ENCODE measurements around the gene SYDE2. TPM values are rescaled to one million over a fixed set of nuclear protein-coding genes. Genes with fewer than 3 reads are reported as not detected.

SYDE2 gene
- polyA plus RNA-seq, 2 of the 4 experiments (the other 2 are of a cell fraction): 0.92 to 2.6 TPM

DNA sequence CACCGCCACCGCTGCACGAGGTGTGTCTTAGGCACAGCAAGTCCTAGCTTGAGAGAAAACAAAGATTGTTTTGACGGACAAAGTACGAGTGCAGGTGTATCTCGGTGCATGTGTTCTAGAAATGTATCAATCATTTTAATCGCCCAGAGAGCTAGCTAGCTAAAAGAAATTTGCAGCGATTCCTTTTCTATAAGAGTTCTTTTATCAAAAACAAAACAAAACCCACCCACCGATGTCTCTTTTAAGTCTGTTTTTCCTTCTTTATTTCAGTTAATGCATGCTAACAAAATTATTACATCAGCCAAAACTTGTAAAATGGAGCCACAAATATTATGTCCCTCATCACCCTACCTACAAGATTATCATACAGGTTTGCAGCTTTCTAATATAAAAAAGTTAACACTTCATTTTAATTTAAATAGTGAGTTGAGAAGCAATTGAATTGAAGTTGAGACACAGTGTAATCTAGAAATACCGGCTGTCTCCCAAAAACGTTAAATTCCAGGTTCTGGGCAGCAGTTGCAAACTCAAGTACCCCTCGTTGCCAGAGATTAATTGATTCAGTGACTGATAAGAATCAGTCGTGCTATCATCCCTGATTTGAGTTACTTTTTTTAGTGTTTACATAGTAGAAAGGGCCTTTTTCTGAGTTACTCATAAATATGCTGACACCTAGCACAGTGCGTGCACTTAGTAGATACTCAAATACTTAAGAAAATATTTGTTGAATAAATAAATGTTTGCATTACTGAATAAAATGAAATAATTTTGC, 1.5 kb upstream of the SYDE2 start (continued):
- TF ChIP-seq CEBPB (IDR thresholded peaks at IDR 0.05) (no peak), RCOR1 (IDR thresholded peaks at IDR 0.05; ENCODE audit: low read depth, low read length) (no peak), CHD2 (IDR thresholded peaks at IDR 0.05; ENCODE audit: low read length, partially characterized antibody) (no peak), ESRRA (IDR thresholded peaks at IDR 0.05; ENCODE audit: borderline replicate concordance, low read length) (no peak)

DNA sequence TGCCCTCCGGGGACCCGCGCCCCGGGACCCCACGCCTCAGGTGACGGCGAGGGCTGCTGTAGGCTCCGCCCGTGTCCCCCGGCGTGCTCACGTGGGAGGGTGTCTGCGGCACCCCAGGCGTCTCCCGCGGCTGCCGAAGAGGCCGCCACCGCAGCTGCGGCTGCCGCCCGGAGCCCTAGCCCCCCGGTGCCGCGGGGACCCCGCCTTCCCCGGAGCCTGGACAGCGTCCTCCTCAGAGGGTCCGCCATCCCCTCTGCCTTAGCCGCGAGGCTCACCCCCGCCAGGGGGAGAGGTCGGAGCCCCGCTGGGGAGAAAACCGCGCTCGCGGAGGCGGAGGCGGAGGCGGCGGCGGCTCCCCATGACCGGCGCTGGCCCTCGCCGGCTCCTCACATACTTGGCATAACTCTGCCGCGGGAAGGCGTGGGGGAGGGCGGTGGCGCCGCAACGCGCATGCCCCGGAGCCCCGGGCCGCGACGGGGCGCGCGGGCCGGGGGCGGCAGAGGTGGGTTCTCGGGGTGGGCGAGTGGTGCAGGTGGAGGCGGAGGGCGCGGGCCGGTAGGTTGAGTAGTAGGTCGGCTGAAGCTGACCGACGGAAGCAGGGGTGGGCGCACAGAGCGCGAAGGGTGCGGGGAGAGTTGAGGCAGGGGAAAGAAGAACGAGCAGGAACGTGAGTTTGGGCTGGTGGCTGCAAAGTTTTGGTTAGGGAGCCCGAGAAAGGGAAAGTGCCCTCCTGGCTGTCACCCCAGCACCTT, 700 bp upstream of the SYDE2 start:
- Histone ChIP-seq H3K4me1 (peaks cover 17% of the 10 kb centered on the region), H3K4me2 (peak overlapping the region; percentile 92), H3K27ac (peak overlapping the region; percentile 98 to 100), H3K4me3 (peak overlapping the region; percentile 82), H3K9me3 (no peaks in the 10 kb centered on the region)
- peak; percentile 44 to 58 for DNase-seq (ENCODE audit: low read depth in 1 of 2, low spot score in 1 of 2)
- 3% methylated on average over 15 of the region's 81 CpGs for WGBS (ENCODE audit: missing lambda C conversion rate)
- ChIA-PET POLR2A (interaction anchor here (1.1 to 1.5 kb wide), 3 partner anchors 10 to 153 kb away, joined by 3 to 4 read pairs (median 4); partner anchors contain the start of genes C1orf52 and MCOLN3), CTCF (interaction anchor here (1.1 to 1.5 kb wide), 2 partner anchors 53 to 257 kb away, joined by 4 to 5 read pairs; no protein-coding TSS in a partner anchor)
- ATAC-seq: peak; percentile 81 to 88
- no peak for FAIRE-seq
- TF ChIP-seq EHF (CRISPR knock-in tag; IDR thresholded peaks at IDR 0.05) (no peak), NFE2L2 (conservative IDR thresholded peaks at IDR 0.05; ENCODE audit: low read length) (no peak), NR3C1 (IDR thresholded peaks at IDR 0.05) (no peak), RAD21 (conservative IDR thresholded peaks at IDR 0.05 in 1 of 2, IDR thresholded peaks at IDR 0.05 in 1 of 2) (no peak), FOSL2 (IDR thresholded peaks at IDR 0.05) (no peak), FOSL2 (CRISPR knock-in tag; IDR thresholded peaks at IDR 0.05) (no peak), MAZ (IDR thresholded peaks at IDR 0.05; ENCODE audit: borderline replicate concordance, low read depth, low read length) (no peak), RFX5 (IDR thresholded peaks at IDR 0.05) (no peak), EP300 (IDR thresholded peaks at IDR 0.05) (no peak), HOXA7 (CRISPR knock-in tag; IDR thresholded peaks at IDR 0.05) (no peak), POLR2A (IDR thresholded peaks at IDR 0.05; ENCODE audit: low read length) (peak; percentile 41), TFCP2L1 (CRISPR knock-in tag; IDR thresholded peaks at IDR 0.05) (no peak), PHF8 (IDR thresholded peaks at IDR 0.05; ENCODE audit: borderline replicate concordance, low read depth) (peak; percentile 53; the same call in 1 of the 2 replicates), FOXS1 (CRISPR knock-in tag; IDR thresholded peaks at IDR 0.05) (no peak), HDAC2 (IDR thresholded peaks at IDR 0.05) (no peak), HOXB5 (CRISPR knock-in tag; IDR thresholded peaks at IDR 0.05) (no peak), CHD2 (IDR thresholded peaks at IDR 0.05; ENCODE audit: low read length, partially characterized antibody) (no peak), ZFP36 (IDR thresholded peaks at IDR 0.05; ENCODE audit: borderline replicate concordance, partially characterized antibody) (no peak), ZSCAN20 (CRISPR knock-in tag; IDR thresholded peaks at IDR 0.05) (no peak), SMC3 (IDR thresholded peaks at IDR 0.05) (no peak), KDM5A (IDR thresholded peaks at IDR 0.05) (no peak), KDM1A (IDR thresholded peaks at IDR 0.05; ENCODE audit: low read depth) (no peak), CHD4 (IDR thresholded peaks at IDR 0.05; ENCODE audit: borderline replicate concordance) (no peak), RCOR1 (IDR thresholded peaks at IDR 0.05; ENCODE audit: low read depth, low read length) (no peak)
- TF ChIP-seq, protein P1, sequence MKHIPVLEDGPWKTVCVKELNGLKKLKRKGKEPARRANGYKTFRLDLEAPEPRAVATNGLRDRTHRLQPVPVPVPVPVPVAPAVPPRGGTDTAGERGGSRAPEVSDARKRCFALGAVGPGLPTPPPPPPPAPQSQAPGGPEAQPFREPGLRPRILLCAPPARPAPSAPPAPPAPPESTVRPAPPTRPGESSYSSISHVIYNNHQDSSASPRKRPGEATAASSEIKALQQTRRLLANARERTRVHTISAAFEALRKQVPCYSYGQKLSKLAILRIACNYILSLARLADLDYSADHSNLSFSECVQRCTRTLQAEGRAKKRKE (CRISPR knock-in tag; IDR thresholded peaks at IDR 0.05; ENCODE audit: low read depth): no peak
- TF ChIP-seq, protein P2, sequence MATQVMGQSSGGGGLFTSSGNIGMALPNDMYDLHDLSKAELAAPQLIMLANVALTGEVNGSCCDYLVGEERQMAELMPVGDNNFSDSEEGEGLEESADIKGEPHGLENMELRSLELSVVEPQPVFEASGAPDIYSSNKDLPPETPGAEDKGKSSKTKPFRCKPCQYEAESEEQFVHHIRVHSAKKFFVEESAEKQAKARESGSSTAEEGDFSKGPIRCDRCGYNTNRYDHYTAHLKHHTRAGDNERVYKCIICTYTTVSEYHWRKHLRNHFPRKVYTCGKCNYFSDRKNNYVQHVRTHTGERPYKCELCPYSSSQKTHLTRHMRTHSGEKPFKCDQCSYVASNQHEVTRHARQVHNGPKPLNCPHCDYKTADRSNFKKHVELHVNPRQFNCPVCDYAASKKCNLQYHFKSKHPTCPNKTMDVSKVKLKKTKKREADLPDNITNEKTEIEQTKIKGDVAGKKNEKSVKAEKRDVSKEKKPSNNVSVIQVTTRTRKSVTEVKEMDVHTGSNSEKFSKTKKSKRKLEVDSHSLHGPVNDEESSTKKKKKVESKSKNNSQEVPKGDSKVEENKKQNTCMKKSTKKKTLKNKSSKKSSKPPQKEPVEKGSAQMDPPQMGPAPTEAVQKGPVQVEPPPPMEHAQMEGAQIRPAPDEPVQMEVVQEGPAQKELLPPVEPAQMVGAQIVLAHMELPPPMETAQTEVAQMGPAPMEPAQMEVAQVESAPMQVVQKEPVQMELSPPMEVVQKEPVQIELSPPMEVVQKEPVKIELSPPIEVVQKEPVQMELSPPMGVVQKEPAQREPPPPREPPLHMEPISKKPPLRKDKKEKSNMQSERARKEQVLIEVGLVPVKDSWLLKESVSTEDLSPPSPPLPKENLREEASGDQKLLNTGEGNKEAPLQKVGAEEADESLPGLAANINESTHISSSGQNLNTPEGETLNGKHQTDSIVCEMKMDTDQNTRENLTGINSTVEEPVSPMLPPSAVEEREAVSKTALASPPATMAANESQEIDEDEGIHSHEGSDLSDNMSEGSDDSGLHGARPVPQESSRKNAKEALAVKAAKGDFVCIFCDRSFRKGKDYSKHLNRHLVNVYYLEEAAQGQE (IDR thresholded peaks at IDR 0.05): no peak
- TF ChIP-seq, protein P3, sequence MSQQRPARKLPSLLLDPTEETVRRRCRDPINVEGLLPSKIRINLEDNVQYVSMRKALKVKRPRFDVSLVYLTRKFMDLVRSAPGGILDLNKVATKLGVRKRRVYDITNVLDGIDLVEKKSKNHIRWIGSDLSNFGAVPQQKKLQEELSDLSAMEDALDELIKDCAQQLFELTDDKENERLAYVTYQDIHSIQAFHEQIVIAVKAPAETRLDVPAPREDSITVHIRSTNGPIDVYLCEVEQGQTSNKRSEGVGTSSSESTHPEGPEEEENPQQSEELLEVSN (IDR thresholded peaks at IDR 0.05; ENCODE audit: borderline replicate concordance, low read depth): peak; percentile 23; the same call in 1 of the 2 replicates
- TF ChIP-seq, protein P4, sequence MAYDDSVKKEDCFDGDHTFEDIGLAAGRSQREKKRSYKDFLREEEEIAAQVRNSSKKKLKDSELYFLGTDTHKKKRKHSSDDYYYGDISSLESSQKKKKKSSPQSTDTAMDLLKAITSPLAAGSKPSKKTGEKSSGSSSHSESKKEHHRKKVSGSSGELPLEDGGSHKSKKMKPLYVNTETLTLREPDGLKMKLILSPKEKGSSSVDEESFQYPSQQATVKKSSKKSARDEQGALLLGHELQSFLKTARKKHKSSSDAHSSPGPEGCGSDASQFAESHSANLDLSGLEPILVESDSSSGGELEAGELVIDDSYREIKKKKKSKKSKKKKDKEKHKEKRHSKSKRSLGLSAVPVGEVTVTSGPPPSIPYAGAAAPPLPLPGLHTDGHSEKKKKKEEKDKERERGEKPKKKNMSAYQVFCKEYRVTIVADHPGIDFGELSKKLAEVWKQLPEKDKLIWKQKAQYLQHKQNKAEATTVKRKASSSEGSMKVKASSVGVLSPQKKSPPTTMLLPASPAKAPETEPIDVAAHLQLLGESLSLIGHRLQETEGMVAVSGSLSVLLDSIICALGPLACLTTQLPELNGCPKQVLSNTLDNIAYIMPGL (CRISPR knock-in tag; IDR thresholded peaks at IDR 0.05; ENCODE audit: borderline replicate concordance): no peak
- TF ChIP-seq, protein P5, sequence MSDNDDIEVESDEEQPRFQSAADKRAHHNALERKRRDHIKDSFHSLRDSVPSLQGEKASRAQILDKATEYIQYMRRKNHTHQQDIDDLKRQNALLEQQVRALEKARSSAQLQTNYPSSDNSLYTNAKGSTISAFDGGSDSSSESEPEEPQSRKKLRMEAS (IDR thresholded peaks at IDR 0.05): peak; percentile 36; the same call in 1 of the 2 replicates
